Natural killer cell (primary cell): Measurements from ENCODE around the gene CCDC27. TPM values are rescaled to one million over a fixed set of nuclear protein-coding genes. Genes with fewer than 3 reads are reported as not detected.
"Not testable (repeated sequence)": the region's sequence is repeated elsewhere in the genome, so short reads cannot be mapped to it uniquely, and the experiment has no call there.

Experiments used
- ATAC-seq, 3 donors: fragments of 150-1000 bp in 2 of 3; fragments of 200-7000 bp in 1 of 3; cut with Tn5 transposase; 1 replicate in 1 of 3; 2 replicates in 2 of 3; pipeline ENCODE4 v1.10.0; 2021; ENCODE audit warnings: mild to moderate bottlenecking in 2 of 3, moderate library complexity in 2 of 3
- DNase-seq, 2 donors: peaks; one replicate each; pipeline versions ENCODE4 v3.0.0 to v3.0.0-alpha.2; 2013 to 2021; ENCODE audit warnings: mixed read lengths in 1 of 2
- H3K27ac ChIP-seq: one replicate; pipeline ENCODE4 v1.5.1; 2013; ENCODE audit warnings: mild to moderate bottlenecking, low read length
- H3K27me3 ChIP-seq: one replicate; pipeline ENCODE4 v1.6.1; 2013; ENCODE audit warnings: low read length; ENCODE audit not compliant: control insufficient read depth, insufficient read depth
- H3K36me3 ChIP-seq: one replicate; pipeline ENCODE4 v1.6.1; 2013; ENCODE audit warnings: low read length; ENCODE audit not compliant: control insufficient read depth, insufficient read depth
- H3K4me1 ChIP-seq: one replicate; pipeline ENCODE4 v1.6.1; 2013; ENCODE audit warnings: low read length; ENCODE audit not compliant: control insufficient read depth, insufficient read depth
- H3K4me3 ChIP-seq: one replicate; pipeline ENCODE4 v1.5.1; 2013; ENCODE audit warnings: low read length
- H3K9me3 ChIP-seq: one replicate; pipeline ENCODE4 v1.6.1; 2013; ENCODE audit warnings: low read length; ENCODE audit not compliant: control insufficient read depth, insufficient read depth
- H3K27ac Mint-ChIP-seq, 2 donors: one replicate each; pipeline ENCODE4 v1.8.0; 2022; ENCODE audit warnings: mild to moderate bottlenecking in 2 of 2, mixed read lengths in 2 of 2, moderate library complexity in 1 of 2
- H3K27me3 Mint-ChIP-seq, 2 donors: one replicate each; pipeline ENCODE4 v1.8.0; 2022; ENCODE audit warnings: low read depth in 2 of 2, mixed read lengths in 2 of 2
- H3K36me3 Mint-ChIP-seq: one replicate; pipeline ENCODE4 v1.8.0; 2022; ENCODE audit warnings: mixed read lengths
- H3K4me1 Mint-ChIP-seq, 2 donors: one replicate each; pipeline ENCODE4 v1.8.0; 2022; ENCODE audit warnings: mixed read lengths in 2 of 2
- H3K4me3 Mint-ChIP-seq: one replicate; pipeline ENCODE4 v1.8.0; 2022; ENCODE audit warnings: mild to moderate bottlenecking, moderate library complexity, mixed read lengths
- H3K9me3 Mint-ChIP-seq, 2 donors: one replicate each; pipeline ENCODE4 v1.8.0; 2022; ENCODE audit warnings: mixed read lengths in 2 of 2
- CTCF ChIP-seq: fragments of 200-600 bp; IDR thresholded peaks from one replicate; pipeline ENCODE4 v1.8.0; 2022; ENCODE audit warnings: antibody characterized with exemption
- WGBS: methylation state at CpG from one replicate; pipeline ENCODE4 v1.1.7; 2013; ENCODE audit warnings: missing lambda C conversion rate; ENCODE audit not compliant: insufficient coverage; 5-methylcytosine and 5-hydroxymethylcytosine counted together
- intact Hi-C: fragments of 100-400 bp; cut with micrococcal nuclease; formaldehyde crosslinking; loops from one replicate; pipeline ENCODE4 v1.14.2; 2022
- total RNA-seq, 4 donors: library from RNA; stranded (reverse); fragments of 120-200 nt in 1 of 4; gene quantifications; one replicate each; pipeline versions ENCODE4 v1.2.3 to v1.2.4, GENCODE V29; 2013 to 2022

Gene CCDC27
- total RNA-seq, 3 donors from 2014 or later (not counting 1 experiment from before 2014, with no cell fraction given): not detected

GRCh38 chr1:3803905-3804626, 51.8 kb downstream of the CCDC27 start:
- Mint-ChIP-seq H3K4me1 (peaks cover 5% of the 10 kb centered on the region in 2 donors), H3K4me3 (no peak overlapping the region), H3K27ac (no peak overlapping the region), H3K9me3 (no peaks in the 10 kb centered on the region), H3K27me3 (peaks cover 34 to 38% of the 10 kb centered on the region in 2 donors), H3K36me3 (no peaks in the 10 kb centered on the region)
- WGBS: 74% methylated on average over 19 of the region's 19 CpGs
- intact Hi-C loops: no loop called here
- no peak overlapping the region for H3K27ac ChIP-seq
- no peaks in the 10 kb centered on the region for H3K9me3 ChIP-seq
- DNase-seq: no peak
- peaks cover 8% of the 10 kb centered on the region for H3K27me3 ChIP-seq
- H3K4me1 ChIP-seq: no peaks in the 10 kb centered on the region
- ATAC-seq: no peak
- no peaks in the 10 kb centered on the region for H3K36me3 ChIP-seq
- H3K4me3 ChIP-seq: no peak overlapping the region
- no peak for TF ChIP-seq CTCF

DNA sequence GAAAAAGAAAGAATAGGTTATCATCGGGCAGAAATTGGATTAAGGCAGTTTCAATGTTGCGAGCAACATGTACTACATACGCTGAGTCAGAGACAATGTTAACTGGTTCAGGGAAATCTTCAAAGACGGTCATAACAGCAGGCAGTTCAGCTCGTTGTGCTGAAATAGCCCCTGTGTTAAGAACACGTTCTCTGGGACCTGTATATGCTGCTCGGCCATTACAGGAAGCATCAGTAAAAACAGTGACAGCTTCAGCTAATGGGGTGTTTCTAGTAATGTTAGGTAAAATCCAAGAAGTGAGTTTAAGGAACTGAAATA, 52.3 kb downstream of the CCDC27 start:
- H3K9me3 ChIP-seq, ATAC-seq, H3K4me3 Mint-ChIP-seq, H3K27ac ChIP-seq, H3K4me1 ChIP-seq, H3K4me3 ChIP-seq, DNase-seq, H3K27me3 ChIP-seq, H3K9me3 Mint-ChIP-seq, H3K36me3 ChIP-seq, intact Hi-C loops, H3K36me3 Mint-ChIP-seq, H3K4me1 Mint-ChIP-seq, H3K27ac Mint-ChIP-seq: not testable (repeated sequence)
- WGBS: 54% methylated on average over 7 of the region's 7 CpGs
- H3K27me3 Mint-ChIP-seq: peaks cover 34 to 38% of the 10 kb centered on the region in 2 donors

GRCh38 chr1:3805038-3805437, 52.8 kb downstream of the CCDC27 start:
- Histone ChIP-seq H3K4me1 (peaks cover 9% of the 10 kb centered on the region), H3K27ac (no peak overlapping the region), H3K9me3 (no peaks in the 10 kb centered on the region), H3K27me3 (peaks cover 8% of the 10 kb centered on the region), H3K36me3 (no peaks in the 10 kb centered on the region), H3K4me3 (no peak overlapping the region)
- peaks cover 8 to 9% of the 10 kb centered on the region in 2 donors for H3K4me1 Mint-ChIP-seq
- H3K9me3 Mint-ChIP-seq: no peaks in the 10 kb centered on the region
- no peak overlapping the region for H3K4me3 Mint-ChIP-seq
- H3K27ac Mint-ChIP-seq: no peak overlapping the region
- H3K36me3 Mint-ChIP-seq: no peaks in the 10 kb centered on the region
- TF ChIP-seq CTCF: no peak
- intact Hi-C loops: no loop called here
- WGBS: 83% methylated on average over 11 of the region's 11 CpGs
- ATAC-seq: no peak
- H3K27me3 Mint-ChIP-seq: peaks cover 34 to 38% of the 10 kb centered on the region in 2 donors
- no peak for DNase-seq

GRCh38 chr1:3807769-3808168, 55.5 kb downstream of the CCDC27 start:
- 69% methylated on average over 5 of the region's 5 CpGs for WGBS
- no peak overlapping the region for H3K27ac ChIP-seq
- H3K27ac Mint-ChIP-seq: no peak overlapping the region

More at GRCh38 chr1:3807769-3808168, 55.5 kb downstream of the CCDC27 start:
- no peak for DNase-seq
- H3K9me3 Mint-ChIP-seq: no peaks in the 10 kb centered on the region
- Histone ChIP-seq H3K4me3 (no peak overlapping the region), H3K9me3 (no peaks in the 10 kb centered on the region), H3K4me1 (peaks cover 17% of the 10 kb centered on the region), H3K36me3 (no peaks in the 10 kb centered on the region), H3K27me3 (peaks cover 5% of the 10 kb centered on the region)
- TF ChIP-seq CTCF: no peak
- no peaks in the 10 kb centered on the region for H3K36me3 Mint-ChIP-seq
- peaks cover 24 to 31% of the 10 kb centered on the region in 2 donors for H3K27me3 Mint-ChIP-seq
- H3K4me3 Mint-ChIP-seq: no peak overlapping the region
- H3K4me1 Mint-ChIP-seq: peaks cover 6 to 7% of the 10 kb centered on the region in 2 donors
- intact Hi-C loops: no loop called here
- ATAC-seq: no peak
